BLaER1 (cell line): ENCODE results near the gene IZUMO4.
A peak's percentile ranks its signal among the peaks of the same experiment; 100 is the strongest.

Experiments
- H3K27ac ChIP-seq: shearing (Covaris generic); formaldehyde crosslinking; 2 replicates; pipeline ENCODE4 v1.8.1; 2022
- H3K27me3 ChIP-seq: shearing (Covaris generic); formaldehyde crosslinking; 2 replicates; pipeline ENCODE4 v1.8.1; 2022
- H3K36me3 ChIP-seq: shearing (Covaris generic); formaldehyde crosslinking; 2 replicates; pipeline ENCODE4 v1.8.1; 2022
- H3K4me1 ChIP-seq: shearing (Covaris generic); formaldehyde crosslinking; 2 replicates; pipeline ENCODE4 v1.8.1; 2022
- H3K4me2 ChIP-seq: shearing (Covaris generic); formaldehyde crosslinking; 2 replicates; pipeline ENCODE4 v1.8.1; 2022
- H3K4me3 ChIP-seq: shearing (Covaris generic); formaldehyde crosslinking; 2 replicates; pipeline ENCODE4 v1.8.1; 2022
- H3K9ac ChIP-seq: shearing (Covaris generic); formaldehyde crosslinking; 2 replicates; pipeline ENCODE4 v1.8.1; 2022
- H3K9me3 ChIP-seq: shearing (Covaris generic); formaldehyde crosslinking; 2 replicates; pipeline ENCODE4 v1.8.1; 2022
- H4K20me1 ChIP-seq: shearing (Covaris generic); formaldehyde crosslinking; 2 replicates; pipeline ENCODE4 v1.8.1; 2022
- Cebpa-rat ChIP-seq: shearing (Covaris generic); IDR thresholded peaks from 2 replicates; pipeline ENCODE4 v1.8.1; 2022

The IZUMO4 gene, protein sequence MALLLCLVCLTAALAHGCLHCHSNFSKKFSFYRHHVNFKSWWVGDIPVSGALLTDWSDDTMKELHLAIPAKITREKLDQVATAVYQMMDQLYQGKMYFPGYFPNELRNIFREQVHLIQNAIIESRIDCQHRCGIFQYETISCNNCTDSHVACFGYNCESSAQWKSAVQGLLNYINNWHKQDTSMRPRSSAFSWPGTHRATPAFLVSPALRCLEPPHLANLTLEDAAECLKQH

GRCh38 chr19:2096480-2097202, at the start of gene IZUMO4:
IZUMO4 (plus strand) TSS chr19:2096915; CDS start chr19:2096946, 31 bp downstream.
- Histone ChIP-seq H3K9ac (peak within 1 kb of the TSS; percentile 82), H3K27ac (peak within 1 kb of the TSS; percentile 89), H4K20me1 (peaks cover 60% of the 10 kb centered on the region), H3K4me2 (peak within 1 kb of the TSS; percentile 92), H3K9me3 (no peaks in the 10 kb centered on the region), H3K4me1 (peaks cover 54% of the 10 kb centered on the region), H3K4me3 (peak within 1 kb of the TSS; percentile 79), H3K27me3 (no peaks in the 10 kb centered on the region), H3K36me3 (peaks cover 23% of the 10 kb centered on the region)
- no peak for TF ChIP-seq Cebpa-rat

- no peak overlapping the region for H3K4me3 ChIP-seq
- H3K27ac ChIP-seq: peak overlapping the region; percentile 93
- peak overlapping the region; percentile 96; the same call in 1 of the 2 replicates for H3K9ac ChIP-seq
- peak overlapping the region; percentile 89 for H3K4me2 ChIP-seq
- H3K9me3 ChIP-seq: no peaks in the 10 kb centered on the region
- no peaks in the 10 kb centered on the region for H3K27me3 ChIP-seq
- H3K4me1 ChIP-seq: peaks cover 85% of the 10 kb centered on the region
- H4K20me1 ChIP-seq: peaks cover 84% of the 10 kb centered on the region
- TF ChIP-seq Cebpa-rat: no peak
- H3K36me3 ChIP-seq: peaks cover 73% of the 10 kb centered on the region
These were observed 49.7 kb upstream of the IZUMO4 start for GRCh38 chr19:2047076-2047448.

DNA sequence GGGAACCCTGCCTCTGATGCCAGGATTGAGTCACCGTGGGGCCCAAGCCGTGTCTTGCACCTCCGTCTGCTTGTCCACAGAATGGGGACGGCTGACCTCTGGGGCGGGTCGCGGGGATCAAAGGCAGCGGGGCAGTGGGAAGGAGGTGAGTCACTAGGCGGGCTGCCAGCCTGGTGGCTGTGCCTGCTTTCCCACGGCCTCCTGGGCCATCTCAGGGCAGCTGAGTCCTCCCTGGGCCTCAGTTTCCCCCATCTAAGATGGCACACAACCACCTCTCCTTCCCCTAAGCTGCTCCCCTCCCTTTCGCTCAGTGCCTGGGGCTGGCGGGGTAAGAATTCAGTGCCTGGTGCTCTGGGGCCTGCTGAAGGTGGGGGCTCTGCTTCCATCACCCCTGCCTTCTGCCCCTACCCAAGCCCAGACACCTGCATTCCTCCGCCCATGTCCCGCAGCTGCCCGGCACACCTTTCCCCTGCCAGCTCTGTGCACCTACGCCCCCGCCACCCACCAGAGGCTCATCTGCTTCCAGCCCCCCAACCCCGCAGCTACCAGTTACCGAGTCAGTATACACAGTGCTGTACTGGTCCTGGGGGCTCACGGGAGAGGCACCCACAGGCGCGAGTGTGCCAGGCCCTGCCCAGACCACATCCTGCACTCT, 49.1 kb upstream of the IZUMO4 start:
- H3K36me3 ChIP-seq: peaks cover 69% of the 10 kb centered on the region
- H3K27me3 ChIP-seq: no peaks in the 10 kb centered on the region
- peak overlapping the region; percentile 89 for H3K4me2 ChIP-seq
- H4K20me1 ChIP-seq: peaks cover 81% of the 10 kb centered on the region
- H3K27ac ChIP-seq: peak overlapping the region; percentile 93
- no peak for TF ChIP-seq Cebpa-rat
- no peaks in the 10 kb centered on the region for H3K9me3 ChIP-seq
- H3K4me1 ChIP-seq: peaks cover 86% of the 10 kb centered on the region
- no peak overlapping the region; the same call in 1 of the 2 replicates for H3K4me3 ChIP-seq
- peak overlapping the region; percentile 96 for H3K9ac ChIP-seq

- TF ChIP-seq Cebpa-rat: no peak
- peak overlapping the region; percentile 96 for H3K9ac ChIP-seq
- H3K36me3 ChIP-seq: peaks cover 62% of the 10 kb centered on the region
- no peaks in the 10 kb centered on the region for H3K27me3 ChIP-seq
- H4K20me1 ChIP-seq: peaks cover 73% of the 10 kb centered on the region
- H3K4me2 ChIP-seq: peak overlapping the region; percentile 89
- H3K9me3 ChIP-seq: no peaks in the 10 kb centered on the region
- H3K27ac ChIP-seq: peak overlapping the region; percentile 93
- H3K4me1 ChIP-seq: peaks cover 86% of the 10 kb centered on the region
- peak overlapping the region; percentile 88 for H3K4me3 ChIP-seq
These were observed 48.4 kb upstream of the IZUMO4 start for GRCh38 chr19:2048104-2048958.

DNA sequence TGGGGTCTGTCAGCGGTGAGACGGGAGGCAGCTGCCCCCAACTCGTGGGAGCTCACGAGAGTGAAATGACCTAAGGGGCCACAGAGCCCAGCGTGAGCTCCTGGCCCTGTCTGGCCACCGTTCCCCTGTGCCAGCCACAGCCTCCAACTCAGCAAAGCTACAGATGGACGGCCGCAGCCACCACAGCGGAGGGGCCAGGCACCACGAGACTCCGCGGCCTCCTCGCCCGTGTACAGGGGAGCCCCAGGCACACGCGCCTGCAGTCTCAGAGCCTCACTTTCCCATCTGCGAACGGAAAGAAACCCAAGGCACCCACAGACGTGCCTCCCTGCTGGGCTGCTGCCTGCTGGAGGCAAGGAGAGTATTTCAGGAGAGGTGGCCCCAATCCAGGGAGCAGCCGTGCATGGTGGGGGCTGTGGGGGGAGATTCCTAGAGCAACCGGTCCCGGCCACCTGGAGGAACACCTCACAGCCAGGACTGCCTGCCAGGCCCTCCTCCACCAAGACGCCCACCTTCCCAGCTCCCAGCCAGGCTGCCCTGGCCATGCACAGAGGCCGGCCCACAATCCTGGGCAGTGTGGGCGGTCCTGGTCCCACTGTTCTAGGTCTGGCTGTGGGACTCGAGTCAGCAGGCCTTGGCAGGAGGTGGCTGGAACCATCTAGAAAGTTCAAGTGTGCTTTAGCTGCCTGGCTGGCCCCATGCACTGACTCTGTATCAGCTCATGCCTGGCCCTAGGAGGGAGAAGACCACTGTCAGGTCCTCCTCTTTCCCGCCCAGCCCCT, 47.6 kb upstream of the IZUMO4 start:
- peak overlapping the region; percentile 88 for H3K4me3 ChIP-seq
- no peak for TF ChIP-seq Cebpa-rat
- H3K36me3 ChIP-seq: peaks cover 54% of the 10 kb centered on the region
- H3K9me3 ChIP-seq: no peaks in the 10 kb centered on the region
- H3K9ac ChIP-seq: peak overlapping the region; percentile 96
- peak overlapping the region; percentile 89 for H3K4me2 ChIP-seq
- H3K27ac ChIP-seq: peak overlapping the region; percentile 93
- no peaks in the 10 kb centered on the region for H3K27me3 ChIP-seq
- H3K4me1 ChIP-seq: peaks cover 86% of the 10 kb centered on the region
- peaks cover 65% of the 10 kb centered on the region for H4K20me1 ChIP-seq

GRCh38 chr19:2049741-2050348, 46.9 kb upstream of the IZUMO4 start:
- Histone ChIP-seq H3K4me2 (peak overlapping the region; percentile 89), H3K36me3 (peaks cover 47% of the 10 kb centered on the region), H3K27ac (peak overlapping the region; percentile 93), H3K9me3 (no peaks in the 10 kb centered on the region), H4K20me1 (peaks cover 58% of the 10 kb centered on the region), H3K9ac (peak overlapping the region; percentile 96), H3K4me3 (peak overlapping the region; percentile 88), H3K27me3 (no peaks in the 10 kb centered on the region), H3K4me1 (peaks cover 86% of the 10 kb centered on the region)
- peak; percentile 69; the same call in 1 of the 2 replicates for TF ChIP-seq Cebpa-rat

- H3K27me3 ChIP-seq: no peaks in the 10 kb centered on the region
- H4K20me1 ChIP-seq: peaks cover 52% of the 10 kb centered on the region
- peak overlapping the region; percentile 89 for H3K4me2 ChIP-seq
- H3K4me1 ChIP-seq: peaks cover 86% of the 10 kb centered on the region
- peaks cover 41% of the 10 kb centered on the region for H3K36me3 ChIP-seq
- H3K9me3 ChIP-seq: no peaks in the 10 kb centered on the region
- H3K9ac ChIP-seq: peak overlapping the region; percentile 96
- peak overlapping the region; percentile 93 for H3K27ac ChIP-seq
- H3K4me3 ChIP-seq: peak overlapping the region; percentile 88
- no peak for TF ChIP-seq Cebpa-rat
These were observed 46.2 kb upstream of the IZUMO4 start for GRCh38 chr19:2050349-2050990.
